SU-DHL-6 (cell line): ENCODE measurements around the gene NFRKB.
A peak's percentile ranks its signal among the peaks of the same experiment; 100 is the strongest.

Source experiments
- H2AFZ ChIP-seq: fragments of 200-600 bp; sonication (generic); 2 replicates; pipeline ENCODE4 v1.6.1; 2014; ENCODE audit warnings: low read depth, mild to moderate bottlenecking, moderate library complexity, mixed read lengths, antibody characterized with exemption, low read length; ENCODE audit not compliant: severe bottlenecking
- H3F3A ChIP-seq: fragments of 200-600 bp; shearing (Covaris generic); 2 replicates; pipeline ENCODE4 v1.6.0; 2016; ENCODE audit warnings: antibody characterized with exemption, mild to moderate bottlenecking; ENCODE audit not compliant: insufficient read depth
- H3K27ac ChIP-seq: fragments of 200-600 bp; sonication (generic); 2 replicates; pipeline ENCODE4 v1.5.1; 2016; ENCODE audit warnings: low read depth, mild to moderate bottlenecking, low read length, moderate library complexity, mixed read lengths
- H3K27me3 ChIP-seq: fragments of 200-600 bp; sonication (generic), shearing (Covaris generic); 2 replicates; pipeline ENCODE4 v1.6.0; 2014; ENCODE audit warnings: mild to moderate bottlenecking, low read length
- H3K36me3 ChIP-seq: fragments of 200-600 bp; sonication (generic); 2 replicates; pipeline ENCODE4 v1.6.1; 2014; ENCODE audit warnings: mild to moderate bottlenecking, low read length, mixed read lengths
- H3K4me2 ChIP-seq: fragments of 300-600, 200-600 bp; shearing (Covaris generic), sonication (generic); 2 replicates; pipeline ENCODE4 v1.6.0; 2014; ENCODE audit warnings: low read length, low read depth, mild to moderate bottlenecking; ENCODE audit not compliant: poor library complexity, severe bottlenecking
- H3K4me3 ChIP-seq: fragments of 200-600 bp; sonication (generic); 2 replicates; pipeline ENCODE4 v1.5.1; 2014; ENCODE audit warnings: antibody characterized with exemption, low read length, mild to moderate bottlenecking, mixed read lengths; ENCODE audit not compliant: insufficient read depth, poor library complexity, severe bottlenecking
- H3K79me2 ChIP-seq: fragments of 200-600 bp; sonication (generic); 2 replicates; pipeline ENCODE4 v1.6.1; 2014; ENCODE audit warnings: mild to moderate bottlenecking, low read length, moderate library complexity; ENCODE audit not compliant: insufficient read depth
- H3K9ac ChIP-seq: fragments of 200-600 bp; sonication (generic); 2 replicates; pipeline ENCODE4 v1.7.0; 2014; ENCODE audit warnings: mild to moderate bottlenecking, low read length
- H3K9me2 ChIP-seq: fragments of 200-600 bp; sonication (generic); replicated peaks from 2 replicates; pipeline ENCODE4 v1.6.1; 2014; ENCODE audit warnings: low read length; ENCODE audit not compliant: insufficient read depth
- H3K9me3 ChIP-seq: fragments of 200-600 bp; sonication (generic); 2 replicates; pipeline ENCODE4 v1.6.1; 2014; ENCODE audit warnings: low read length, mixed read lengths; ENCODE audit not compliant: insufficient read depth
- H4K20me1 ChIP-seq: fragments of 200-600 bp; sonication (generic); 2 replicates; pipeline ENCODE4 v1.6.1; 2014; ENCODE audit warnings: low read depth, mild to moderate bottlenecking, antibody characterized with exemption, low read length, moderate library complexity, mixed read lengths
- CTCF ChIP-seq: fragments of 200-600 bp; sonication (generic); IDR thresholded peaks from one replicate; pipeline ENCODE4 v1.5.1; 2017; ENCODE audit warnings: antibody characterized with exemption, mild to moderate bottlenecking, low read length, moderate library complexity; ENCODE audit not compliant: insufficient read depth, poor library complexity, severe bottlenecking
- EZH2phosphoT487 ChIP-seq: fragments of 200-600 bp; sonication (generic), shearing (Covaris generic); conservative IDR thresholded peaks from 2 replicates; pipeline ENCODE4 v1.6.1; 2018; ENCODE audit warnings: mild to moderate bottlenecking, antibody characterized with exemption, low read length, moderate library complexity, mixed read lengths

Gene NFRKB

GRCh38 chr11:129895126-129896041 lies at the start of gene NFRKB:
NFRKB (minus strand) TSS chr11:129895578; CDS start chr11:129892849, 2,729 bp downstream.
- TF ChIP-seq CTCF: no peak
- TF ChIP-seq EZH2phosphoT487: no peak
- H3F3A ChIP-seq: peaks cover 9% of the 10 kb centered on the region; the same call in 1 of the 2 replicates

GRCh38 chr11:129944696-129945095 lies 49.3 kb upstream of the NFRKB start:
- Histone ChIP-seq H3K9me2 (no peaks in the 10 kb centered on the region), H3F3A (peaks cover 13% of the 10 kb centered on the region), H4K20me1 (no peaks in the 10 kb centered on the region), H3K9ac (no peak overlapping the region), H3K27ac (no peak overlapping the region), H3K9me3 (no peaks in the 10 kb centered on the region), H3K27me3 (no peaks in the 10 kb centered on the region), H2AFZ (no peak overlapping the region), H3K79me2 (peaks cover 58% of the 10 kb centered on the region), H3K4me2 (peak overlapping the region; percentile 91), H3K36me3 (peaks cover 18% of the 10 kb centered on the region; the same call in 1 of the 2 replicates), H3K4me3 (no peak overlapping the region)
- TF ChIP-seq EZH2phosphoT487: no peak
- no peak for TF ChIP-seq CTCF

More at GRCh38 chr11:129895126-129896041, at the start of gene NFRKB:
- H4K20me1 ChIP-seq: no peaks in the 10 kb centered on the region
- peak within 1 kb of the TSS; percentile 18; the same call in 1 of the 2 replicates for H3K27ac ChIP-seq
- H3K9me3 ChIP-seq: no peaks in the 10 kb centered on the region
- H3K4me3 ChIP-seq: peak within 1 kb of the TSS; percentile 64
- H3K9ac ChIP-seq: peak within 1 kb of the TSS; percentile 65
- H3K4me2 ChIP-seq: peak within 1 kb of the TSS; percentile 57
- H3K27me3 ChIP-seq: no peaks in the 10 kb centered on the region
- peaks cover 16% of the 10 kb centered on the region; the same call in 1 of the 2 replicates for H3K79me2 ChIP-seq
- peaks cover 7% of the 10 kb centered on the region for H3K36me3 ChIP-seq
- no peak within 1 kb of the TSS for H2AFZ ChIP-seq
- H3K9me2 ChIP-seq: no peaks in the 10 kb centered on the region

- Histone ChIP-seq H3K36me3 (peaks cover 19% of the 10 kb centered on the region; the same call in 1 of the 2 replicates), H3K4me2 (peak overlapping the region; percentile 30), H2AFZ (no peak overlapping the region), H3K27me3 (no peaks in the 10 kb centered on the region), H3F3A (peaks cover 4% of the 10 kb centered on the region; the same call in 1 of the 2 replicates), H3K9me3 (no peaks in the 10 kb centered on the region), H3K9me2 (no peaks in the 10 kb centered on the region), H3K79me2 (peaks cover 55% of the 10 kb centered on the region), H3K9ac (no peak overlapping the region), H3K4me3 (no peak overlapping the region), H3K27ac (no peak overlapping the region), H4K20me1 (no peaks in the 10 kb centered on the region)
- TF ChIP-seq EZH2phosphoT487 (no peak), CTCF (no peak)
These were observed 47.7 kb upstream of the NFRKB start for GRCh38 chr11:129943036-129943435.
